IMR-90 (cell line): ENCODE measurements around the gene C7orf33. TPM values are rescaled to one million over a fixed set of nuclear protein-coding genes. Genes with fewer than 3 reads are reported as not detected.

ENCODE experiments used
- ATAC-seq: fragments of 200-7000 bp; cut with Tn5 transposase; 2 replicates; pipeline ENCODE4 v1.9.1; 2020; ENCODE audit warnings: low read depth, mild to moderate bottlenecking, moderate library complexity
- BruUV-seq: library from RNA; stranded (reverse); fragments of 400-500 nt; replicated peaks from 2 replicates; lab custom pipeline; 2021; lab: Mats Ljungman, UMichigan
- CTCF ChIA-PET: fragments of 300-600 bp; formaldehyde crosslinking; extraction: SDS; loops from one replicate; lab custom pipeline; 2021; ENCODE audit warnings: antibody characterized with exemption; lab: Yijun Ruan, JAX
- POLR2A ChIA-PET: fragments of 300-600 bp; sonication (Branson Sonifier 250); formaldehyde crosslinking; loops from one replicate; lab custom pipeline; 2022; ENCODE audit warnings: antibody characterized with exemption; ENCODE audit not compliant: unreplicated experiment; lab: Charles Lee
- DNase-seq: peaks from one replicate; pipeline ENCODE4 v3.0.0; 2013
- H2AFZ ChIP-seq: replicated peaks from 2 replicates; pipeline ENCODE3; 2013; ENCODE audit warnings: low read length, mild to moderate bottlenecking; ENCODE audit not compliant: poor library complexity
- H2AK5ac ChIP-seq: 2 replicates; pipeline ENCODE4 v1.6.1; 2013; ENCODE audit warnings: low read depth, low read length, inconsistent platforms
- H2AK9ac ChIP-seq: replicated peaks from 2 replicates; pipeline ENCODE3; 2013; ENCODE audit warnings: mild to moderate bottlenecking, low read depth, low read length, moderate library complexity; ENCODE audit not compliant: poor library complexity
- H2BK120ac ChIP-seq: 2 replicates; pipeline ENCODE4 v1.6.1; 2013; ENCODE audit warnings: low read depth, low read length, inconsistent platforms
- H2BK15ac ChIP-seq: 3 replicates; pipeline ENCODE4 v1.6.1; 2013; ENCODE audit warnings: low read depth, low read length, inconsistent platforms
- H2BK20ac ChIP-seq: 2 replicates; pipeline ENCODE4 v1.6.1; 2013; ENCODE audit warnings: low read depth, mild to moderate bottlenecking, inconsistent platforms, low read length, moderate library complexity
- H2BK5ac ChIP-seq: 2 replicates; pipeline ENCODE4 v1.6.1; 2013; ENCODE audit warnings: mild to moderate bottlenecking, low read depth, low read length, inconsistent platforms; ENCODE audit not compliant: poor library complexity, severe bottlenecking
- H3K14ac ChIP-seq: replicated peaks from 2 replicates; pipeline ENCODE4 v1.6.1; 2013; ENCODE audit warnings: low read depth, low read length, inconsistent platforms
- H3K18ac ChIP-seq: 2 replicates; pipeline ENCODE4 v1.6.1; 2013; ENCODE audit warnings: low read depth, low read length, control low read depth
- H3K23ac ChIP-seq: 2 replicates; pipeline ENCODE4 v1.6.1; 2013; ENCODE audit warnings: low read depth, low read length, inconsistent platforms
- H3K27ac ChIP-seq: 2 replicates; pipeline ENCODE4 v1.5.1; 2013; ENCODE audit warnings: mild to moderate bottlenecking, control low read depth, low read length; ENCODE audit not compliant: insufficient read depth
- H3K27me3 ChIP-seq: 2 replicates; pipeline ENCODE4 v1.6.1; 2013; ENCODE audit warnings: low read length; ENCODE audit not compliant: control insufficient read depth, insufficient read depth
- H3K36me3 ChIP-seq: 2 replicates; pipeline ENCODE4 v1.6.1; 2013; ENCODE audit warnings: low read length, mixed read lengths; ENCODE audit not compliant: control insufficient read depth, insufficient read depth
- H3K4ac ChIP-seq: 2 replicates; pipeline ENCODE4 v1.6.1; 2013; ENCODE audit warnings: low read depth, low read length, inconsistent platforms
- H3K4me1 ChIP-seq: 2 replicates; pipeline ENCODE4 v1.6.1; 2013; ENCODE audit warnings: low read length, mixed read lengths; ENCODE audit not compliant: control insufficient read depth, insufficient read depth
- H3K4me2 ChIP-seq: 2 replicates; pipeline ENCODE4 v1.6.1; 2013; ENCODE audit warnings: low read depth, mild to moderate bottlenecking, control low read depth, low read length, moderate library complexity
- H3K4me3 ChIP-seq: 2 replicates; pipeline ENCODE4 v1.5.1; 2013; ENCODE audit warnings: low read depth, mild to moderate bottlenecking, control low read depth, low read length, moderate library complexity; ENCODE audit not compliant: insufficient read depth
- H3K56ac ChIP-seq: 2 replicates; pipeline ENCODE4 v1.6.1; 2013; ENCODE audit warnings: low read length, inconsistent platforms; ENCODE audit not compliant: insufficient read depth; ENCODE audit errors: extremely low read depth
- H3K79me1 ChIP-seq, 2 experiments: 2 replicates each; pipeline ENCODE4 v1.6.1; 2013; ENCODE audit warnings: low read length in 2 of 2, inconsistent platforms in 1 of 2, low read depth in 1 of 2
- H3K9ac ChIP-seq: 2 replicates; pipeline ENCODE4 v1.6.1; 2013; ENCODE audit warnings: low read depth, low read length, control low read depth
- H3K9me1 ChIP-seq: 2 replicates; pipeline ENCODE4 v1.6.1; 2013; ENCODE audit warnings: low read length, inconsistent platforms; ENCODE audit not compliant: insufficient read depth
- H3K9me3 ChIP-seq: 2 replicates; pipeline ENCODE4 v1.6.1; 2013; ENCODE audit warnings: low read length; ENCODE audit not compliant: control insufficient read depth, insufficient read depth
- H4K20me1 ChIP-seq: 2 replicates; pipeline ENCODE4 v1.6.1; 2013; ENCODE audit warnings: low read length, inconsistent platforms; ENCODE audit not compliant: insufficient read depth
- H4K5ac ChIP-seq: 2 replicates; pipeline ENCODE4 v1.6.1; 2013; ENCODE audit warnings: mild to moderate bottlenecking, low read depth, low read length, control low read depth
- H4K8ac ChIP-seq, 2 experiments: 2 replicates each; pipeline ENCODE4 v1.6.1; 2013; ENCODE audit warnings: low read depth in 2 of 2, low read length in 2 of 2, control low read depth in 1 of 2, inconsistent platforms in 1 of 2
- H4K91ac ChIP-seq: 2 replicates; pipeline ENCODE4 v1.6.1; 2013; ENCODE audit warnings: low read depth, low read length, inconsistent platforms; ENCODE audit not compliant: insufficient read depth
- BHLHE40 ChIP-seq: fragments of 150-350 bp; IDR thresholded peaks from 2 replicates; pipeline ENCODE4 v1.6.1; 2016; ENCODE audit warnings: mild to moderate bottlenecking, low read depth, low read length
- CEBPB ChIP-seq: IDR thresholded peaks from 2 replicates; pipeline ENCODE4 v1.6.1; 2012; ENCODE audit warnings: low read depth, low read length, improper control_type of control experiment
- CTCF ChIP-seq: conservative IDR thresholded peaks from 2 replicates; pipeline ENCODE4 v1.5.1; 2012; ENCODE audit warnings: mild to moderate bottlenecking, low read depth, low read length, improper control_type of control experiment
- ELK1 ChIP-seq: fragments of 150-350 bp; IDR thresholded peaks from 2 replicates; pipeline ENCODE4 v1.6.1; 2016; ENCODE audit warnings: low read depth, mild to moderate bottlenecking, low read length, moderate library complexity, borderline replicate concordance
- FOS ChIP-seq: fragments of 150-350 bp; IDR thresholded peaks from 2 replicates; pipeline ENCODE4 v1.6.1; 2016; ENCODE audit warnings: low read depth, low read length
- MAFK ChIP-seq: IDR thresholded peaks from 2 replicates; pipeline ENCODE4 v1.6.1; 2012; ENCODE audit warnings: low read depth, low read length, improper control_type of control experiment
- MAZ ChIP-seq: IDR thresholded peaks from 2 replicates; pipeline ENCODE4 v1.6.1; 2012; ENCODE audit warnings: low read depth, mild to moderate bottlenecking, low read length, improper control_type of control experiment, moderate library complexity, borderline replicate concordance
- MXI1 ChIP-seq: IDR thresholded peaks from 2 replicates; pipeline ENCODE4 v1.6.1; 2012; ENCODE audit warnings: low read depth, mild to moderate bottlenecking, low read length, moderate library complexity, borderline replicate concordance
- NFE2L2 ChIP-seq: fragments of 150-350 bp; IDR thresholded peaks from 2 replicates; pipeline ENCODE4 v1.6.1; 2016; ENCODE audit warnings: low read depth, mild to moderate bottlenecking, low read length
- POLR2A ChIP-seq: IDR thresholded peaks from 2 replicates; pipeline ENCODE4 v1.6.1; 2012; ENCODE audit warnings: mild to moderate bottlenecking, low read depth, low read length
- RAD21 ChIP-seq: IDR thresholded peaks from 2 replicates; pipeline ENCODE4 v1.6.1; 2012; ENCODE audit warnings: low read length, improper control_type of control experiment
- SMC3 ChIP-seq: fragments of 150-350 bp; IDR thresholded peaks from 2 replicates; pipeline ENCODE4 v1.6.1; 2016; ENCODE audit warnings: low read depth, mild to moderate bottlenecking, antibody characterized with exemption, low read length, moderate library complexity
- USF2 ChIP-seq: fragments of 150-350 bp; IDR thresholded peaks from 2 replicates; pipeline ENCODE4 v1.6.1; 2017; ENCODE audit warnings: mild to moderate bottlenecking, antibody characterized with exemption, low read length, low read depth
- WGBS, 2 experiments: methylation state at CpG; one replicate each; pipeline versions ENCODE4 v1.1.5 to v1.1.7; 2013; ENCODE audit warnings: missing lambda C conversion rate in 2 of 2; ENCODE audit not compliant: insufficient read length in 1 of 2; ENCODE audit errors: extremely low coverage in 2 of 2; 5-methylcytosine and 5-hydroxymethylcytosine counted together
- dilution Hi-C: fragments of 300-500 bp; cut with HindIII; formaldehyde crosslinking; loops from one replicate; pipeline ENCODE4 v1.14.3; 2018; ENCODE audit warnings: low sequenced_read_pairs; ENCODE audit not compliant: unreplicated experiment
- in situ Hi-C: fragments of 300-500 bp; cut with MboI; formaldehyde crosslinking; loops from 3 replicates; pipeline ENCODE4 v1.14.3; 2019; ENCODE audit warnings: low sequenced_read_pairs, inconsistent platforms, mixed read lengths
- intact Hi-C: fragments of 100-400 bp; cut with micrococcal nuclease; formaldehyde crosslinking; loops from 2 replicates; pipeline ENCODE4 v1.10.0; 2022
- polyA plus RNA-seq, 3 experiments: library from polyadenylated mRNA; depleted of rRNA; stranded (reverse); fragments of >200 nt; gene quantifications; 2 replicates each; pipeline ENCODE4 v1.2.3, GENCODE V29; 2012; ENCODE audit warnings: low replicate concordance in 1 of 3
- total RNA-seq: library from RNA; depleted of rRNA; stranded (reverse); fragments of >200 nt; gene quantifications from 2 replicates; pipeline ENCODE4 v1.2.3, GENCODE V29; 2012

The C7orf33 gene
- total and polyA plus RNA-seq, 2 of the 4 experiments (the other 2 are of a cell fraction): not detected

- Histone ChIP-seq H3K9ac (no peak overlapping the region), H3K14ac (no peak overlapping the region), H2BK120ac (no peak overlapping the region), H2BK5ac (no peak overlapping the region), H3K4me3 (no peak overlapping the region), H2BK15ac (no peak overlapping the region), H3K4me2 (no peak overlapping the region), H3K9me3 (no peaks in the 10 kb centered on the region), H2BK20ac (no peak overlapping the region), H3K9me1 (no peaks in the 10 kb centered on the region), H4K20me1 (no peaks in the 10 kb centered on the region), H3K27ac (no peak overlapping the region), H3K79me1 (no peaks in the 10 kb centered on the region), H4K91ac (no peak overlapping the region), H2AK9ac (no peak overlapping the region), H3K36me3 (no peaks in the 10 kb centered on the region), H3K23ac (no peak overlapping the region), H2AFZ (no peak overlapping the region), H3K18ac (no peak overlapping the region), H3K4ac (no peak overlapping the region), H3K4me1 (no peaks in the 10 kb centered on the region), H2AK5ac (no peak overlapping the region), H4K8ac (no peak overlapping the region), H4K5ac (no peak overlapping the region), H3K27me3 (no peaks in the 10 kb centered on the region), H3K56ac (no peak overlapping the region)
- ATAC-seq: no peak
- no peak for DNase-seq
- no CpG with 5 or more reads among the region's 2 CpGs for WGBS, 2 experiments
- BruUV-seq: no TSS peak
- TF ChIP-seq BHLHE40: no peak
- TF ChIP-seq MXI1: no peak
- no peak for TF ChIP-seq POLR2A
- TF ChIP-seq CTCF: no peak
- no peak for TF ChIP-seq CEBPB
- no peak for TF ChIP-seq FOS
- no peak for TF ChIP-seq ELK1
- no peak for TF ChIP-seq MAFK
- no peak for TF ChIP-seq NFE2L2
- TF ChIP-seq USF2: no peak
- TF ChIP-seq SMC3: no peak
- TF ChIP-seq MAZ: no peak
- no peak for TF ChIP-seq RAD21
- POLR2A ChIA-PET: no interaction called here
- CTCF ChIA-PET: interaction anchor here (0.6 kb wide), 1 partner anchor 353 kb away, joined by 3 read pairs; no protein-coding TSS in a partner anchor
- in situ Hi-C loops: no loop called here
- dilution Hi-C loops: no loop called here
- intact Hi-C loops: no loop called here
Observed at GRCh38 chr7:148570510-148570909, 20.1 kb upstream of the C7orf33 start.
